ENCODE data around the gene STRA6. TPM values are rescaled to one million over a fixed set of nuclear protein-coding genes. Genes with fewer than 3 reads are reported as not detected.

The STRA6 gene, protein sequence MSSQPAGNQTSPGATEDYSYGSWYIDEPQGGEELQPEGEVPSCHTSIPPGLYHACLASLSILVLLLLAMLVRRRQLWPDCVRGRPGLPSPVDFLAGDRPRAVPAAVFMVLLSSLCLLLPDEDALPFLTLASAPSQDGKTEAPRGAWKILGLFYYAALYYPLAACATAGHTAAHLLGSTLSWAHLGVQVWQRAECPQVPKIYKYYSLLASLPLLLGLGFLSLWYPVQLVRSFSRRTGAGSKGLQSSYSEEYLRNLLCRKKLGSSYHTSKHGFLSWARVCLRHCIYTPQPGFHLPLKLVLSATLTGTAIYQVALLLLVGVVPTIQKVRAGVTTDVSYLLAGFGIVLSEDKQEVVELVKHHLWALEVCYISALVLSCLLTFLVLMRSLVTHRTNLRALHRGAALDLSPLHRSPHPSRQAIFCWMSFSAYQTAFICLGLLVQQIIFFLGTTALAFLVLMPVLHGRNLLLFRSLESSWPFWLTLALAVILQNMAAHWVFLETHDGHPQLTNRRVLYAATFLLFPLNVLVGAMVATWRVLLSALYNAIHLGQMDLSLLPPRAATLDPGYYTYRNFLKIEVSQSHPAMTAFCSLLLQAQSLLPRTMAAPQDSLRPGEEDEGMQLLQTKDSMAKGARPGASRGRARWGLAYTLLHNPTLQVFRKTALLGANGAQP
- polyA plus RNA-seq, result not detected in 2 replicates

DNA sequence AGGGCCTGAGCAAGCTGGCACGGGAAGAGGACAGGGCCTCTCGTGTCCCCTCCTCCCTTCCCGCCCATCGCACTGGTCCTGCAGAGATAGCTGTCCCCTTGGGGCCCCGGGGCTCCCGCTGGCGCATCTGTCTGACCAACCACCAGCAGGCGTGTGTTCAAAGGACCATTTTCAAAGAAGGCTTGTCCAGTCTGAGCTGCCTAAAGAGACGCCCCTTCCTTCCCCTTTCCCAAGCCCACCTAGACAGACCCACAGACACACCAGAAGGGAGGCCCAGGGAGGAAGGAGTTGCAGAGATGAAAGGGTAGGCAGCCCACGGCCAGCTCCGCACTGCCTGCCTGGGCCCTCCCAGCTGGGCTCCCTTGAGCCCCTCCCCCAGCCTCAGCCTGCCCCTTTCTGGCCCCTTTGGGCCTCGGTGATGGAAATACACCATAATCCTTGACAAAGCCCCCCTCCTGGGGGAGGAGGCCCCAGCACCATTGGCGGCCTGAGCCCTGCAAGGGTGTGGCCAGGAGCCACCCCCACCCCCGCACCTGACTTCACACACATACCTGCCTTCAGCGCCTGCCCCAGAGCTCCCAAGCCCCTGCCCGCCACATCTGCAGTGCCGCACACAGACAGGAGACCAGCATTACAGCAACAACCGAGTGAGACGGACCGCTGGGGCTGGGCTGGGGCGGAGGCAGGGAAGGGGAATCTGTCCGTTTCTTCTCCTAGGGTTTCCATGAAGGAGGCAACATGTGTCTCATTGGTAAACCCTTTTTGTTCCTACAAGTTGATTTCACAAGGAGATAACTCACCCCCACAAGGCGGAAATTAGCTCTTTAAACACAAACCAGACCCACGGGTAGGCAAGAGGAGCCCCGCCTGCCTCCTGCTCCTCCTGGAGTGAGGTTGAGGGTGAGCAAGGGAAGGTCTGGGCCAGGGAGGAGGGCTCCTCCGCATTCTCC lies at the start of gene STRA6:
Gene STRA6, minus strand, starts transcription at position 336 of the 950 bp plus-strand sequence. CDS start 520 bp downstream, outside the sequence.

DNA sequence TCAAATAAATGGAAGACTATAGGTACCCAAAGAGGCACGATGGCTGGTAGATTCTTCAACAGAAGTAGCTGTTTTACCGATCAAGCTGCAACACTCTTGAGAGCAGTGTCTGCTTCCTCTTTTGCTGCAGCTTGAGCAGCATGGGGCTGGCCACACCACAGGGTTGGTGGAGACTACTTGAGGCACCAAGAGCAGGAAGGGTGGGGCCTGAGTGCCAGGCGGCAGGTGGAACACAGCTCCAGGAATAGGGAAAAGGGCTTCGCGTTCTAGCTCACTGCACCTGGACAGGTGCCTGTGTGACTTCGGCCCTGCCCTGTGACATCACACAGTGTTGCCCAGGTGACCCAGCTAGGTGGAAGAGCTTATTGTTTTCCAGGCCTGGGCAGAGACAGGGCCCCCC lies 33.4 kb upstream of the STRA6 start, which contains the start of gene CCDC33:
Gene CCDC33, plus strand, starts transcription at position 365 of the 400 bp plus-strand sequence. CDS start 394 bp downstream, outside the sequence.

DNA sequence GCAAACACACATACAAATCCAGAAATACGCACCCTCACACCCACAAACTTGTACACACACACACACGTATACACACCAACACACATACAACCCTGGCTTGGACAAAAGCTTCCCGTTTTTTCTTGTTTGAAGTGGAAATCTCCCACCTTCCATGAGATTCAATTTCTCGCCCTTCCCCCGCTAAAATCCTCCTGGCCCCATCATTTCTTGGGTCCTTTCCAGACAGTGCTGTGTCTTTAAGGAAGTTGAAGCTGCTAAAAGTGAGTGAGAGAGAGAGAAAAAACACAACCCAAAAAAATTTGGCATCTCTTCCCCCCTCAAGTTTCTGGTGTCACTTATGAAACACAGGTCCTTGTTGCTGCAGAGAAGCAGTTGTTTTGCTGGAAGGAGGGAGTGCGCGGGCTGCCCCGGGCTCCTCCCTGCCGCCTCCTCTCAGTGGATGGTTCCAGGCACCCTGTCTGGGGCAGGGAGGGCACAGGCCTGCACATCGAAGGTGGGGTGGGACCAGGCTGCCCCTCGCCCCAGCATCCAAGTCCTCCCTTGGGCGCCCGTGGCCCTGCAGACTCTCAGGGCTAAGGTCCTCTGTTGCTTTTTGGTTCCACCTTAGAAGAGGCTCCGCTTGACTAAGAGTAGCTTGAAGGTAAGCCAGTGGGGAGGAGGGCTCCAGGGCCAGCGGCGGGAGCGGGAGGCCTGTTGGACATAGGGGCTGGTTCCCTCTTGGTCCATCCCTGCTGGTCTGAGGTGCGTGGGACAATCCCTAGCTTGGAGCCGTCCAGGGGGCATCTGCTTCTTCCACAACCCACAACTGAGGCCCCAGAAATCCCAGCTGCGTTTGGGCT lies 29.0 kb downstream of the STRA6 start, which contains the start of gene ISLR:
Gene ISLR, plus strand, starts transcription at position 331 of the 839 bp plus-strand sequence. CDS start 1,149 bp downstream, outside the sequence.

DNA sequence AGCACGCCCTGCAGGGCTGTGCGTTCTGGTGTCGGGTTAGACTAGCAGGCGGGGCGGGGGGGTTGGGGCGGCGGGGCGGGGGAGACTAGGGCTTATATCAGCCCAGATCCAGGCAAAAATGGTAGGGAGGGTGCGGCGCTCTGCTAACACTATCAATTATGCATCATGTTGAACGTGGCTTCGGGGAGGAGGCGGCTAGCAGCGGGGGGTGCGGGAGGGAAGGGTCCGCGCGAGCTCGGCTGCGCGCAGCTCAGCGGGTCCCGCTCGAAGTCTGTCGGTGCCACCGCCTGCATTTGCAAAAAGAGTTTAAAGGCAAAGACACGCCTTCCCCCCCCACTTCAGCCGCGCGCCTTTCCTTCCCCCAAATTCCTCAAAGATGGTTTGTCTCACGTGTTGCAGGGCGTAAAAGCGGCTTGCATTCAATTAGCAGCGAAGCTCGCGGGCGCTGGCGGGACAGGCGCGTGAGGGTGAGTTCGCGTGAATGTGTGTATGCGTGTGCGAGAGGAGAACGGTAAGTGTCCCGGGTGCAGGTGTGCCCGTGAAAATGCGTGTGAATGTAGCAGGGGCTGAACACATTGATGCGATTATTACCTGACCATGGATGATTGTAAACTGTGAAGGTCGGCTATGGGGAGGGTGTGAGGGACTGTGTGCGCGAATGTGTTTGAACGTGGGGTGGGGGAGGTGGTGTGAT lies 72.3 kb downstream of the STRA6 start, which contains the start of gene ISLR2:
Gene ISLR2, plus strand, starts transcription at position 432 of the 694 bp plus-strand sequence. CDS start 2,169 bp downstream, outside the sequence.

Other genes with a start within 250 kb of the STRA6 start
- 4.2 and 8.7 TPM in 2 replicates for gene STOML1, start 210.5 kb downstream of the STRA6 start, polyA plus RNA-seq
- 1.5 and 4.8 TPM in 2 replicates for gene PML, start 208.1 kb downstream of the STRA6 start, polyA plus RNA-seq
- gene GOLGA6A, start 120.2 kb downstream of the STRA6 start, polyA plus RNA-seq, result not detected in 2 replicates
- gene ISLR2, start 72.2 kb downstream of the STRA6 start, polyA plus RNA-seq, result 0.23 TPM in 1 of 2 replicates, not detected in the other
- gene ISLR, start 29.1 kb downstream of the STRA6 start, polyA plus RNA-seq, result 1.6 and 3.0 TPM in 2 replicates
- gene CCDC33, start 33.5 kb upstream of the STRA6 start, polyA plus RNA-seq, result not detected in 2 replicates
- 0.85 and 1.3 TPM in 2 replicates for gene CYP11A1, start 164.9 kb upstream of the STRA6 start, polyA plus RNA-seq
- gene SEMA7A, start 231.2 kb upstream of the STRA6 start, polyA plus RNA-seq, result 6.7 and 14.6 TPM in 2 replicates